Sigmoid colon (tissue), 4 donors: ENCODE data around the gene JPH2.

Experiments used
- POLR2AphosphoS5 ChIP-seq, 4 donors: sonication (generic); formaldehyde crosslinking; IDR thresholded peaks; one replicate each; pipeline ENCODE4 v1.6.1; 2017; ENCODE audit warnings: antibody characterized with exemption in 4 of 4
- TF ChIP-seq, protein P1 (sequence below), 4 experiments: fragments of 450-650 bp in 3 of 4; fragments of 200-600 bp in 1 of 4; IDR thresholded peaks; one replicate each; pipeline ENCODE4 v1.5.1; 2016 to 2019; ENCODE audit warnings: antibody characterized with exemption in 4 of 4, mild to moderate bottlenecking in 3 of 4, moderate library complexity in 2 of 4

GRCh38 chr20:44200371-44200770 lies 13.4 kb upstream of the JPH2 start:
- TF ChIP-seq POLR2AphosphoS5 (IDR thresholded peaks at IDR 0.05), result no peak
- TF ChIP-seq, protein P1, sequence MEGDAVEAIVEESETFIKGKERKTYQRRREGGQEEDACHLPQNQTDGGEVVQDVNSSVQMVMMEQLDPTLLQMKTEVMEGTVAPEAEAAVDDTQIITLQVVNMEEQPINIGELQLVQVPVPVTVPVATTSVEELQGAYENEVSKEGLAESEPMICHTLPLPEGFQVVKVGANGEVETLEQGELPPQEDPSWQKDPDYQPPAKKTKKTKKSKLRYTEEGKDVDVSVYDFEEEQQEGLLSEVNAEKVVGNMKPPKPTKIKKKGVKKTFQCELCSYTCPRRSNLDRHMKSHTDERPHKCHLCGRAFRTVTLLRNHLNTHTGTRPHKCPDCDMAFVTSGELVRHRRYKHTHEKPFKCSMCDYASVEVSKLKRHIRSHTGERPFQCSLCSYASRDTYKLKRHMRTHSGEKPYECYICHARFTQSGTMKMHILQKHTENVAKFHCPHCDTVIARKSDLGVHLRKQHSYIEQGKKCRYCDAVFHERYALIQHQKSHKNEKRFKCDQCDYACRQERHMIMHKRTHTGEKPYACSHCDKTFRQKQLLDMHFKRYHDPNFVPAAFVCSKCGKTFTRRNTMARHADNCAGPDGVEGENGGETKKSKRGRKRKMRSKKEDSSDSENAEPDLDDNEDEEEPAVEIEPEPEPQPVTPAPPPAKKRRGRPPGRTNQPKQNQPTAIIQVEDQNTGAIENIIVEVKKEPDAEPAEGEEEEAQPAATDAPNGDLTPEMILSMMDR (IDR thresholded peaks at IDR 0.05), result no peak
